RWPE2 (cell line): ENCODE data around the gene PTGES.
"Not testable (repeated sequence)": the region's sequence is repeated elsewhere in the genome, so short reads cannot be mapped to it uniquely, and the experiment has no call there.

Source experiments
- ATAC-seq: fragments of 200-7000 bp; cut with Tn5 transposase; 3 replicates; pipeline ENCODE4 v1.9.1; 2021; ENCODE audit warnings: low read depth
- DNase-seq: peaks from one replicate; pipeline ENCODE4 v3.0.0-alpha.2; 2020; ENCODE audit warnings: low spot score
- H3K27ac ChIP-seq: fragments of 450-650 bp; 2 replicates; pipeline ENCODE4 v1.5.1; 2017; ENCODE audit warnings: mild to moderate bottlenecking; ENCODE audit not compliant: poor library complexity, severe bottlenecking
- H3K27me3 ChIP-seq: fragments of 250-450 bp; sonication (Bioruptor Pico); 2 replicates; pipeline ENCODE4 v1.5.1; 2021; ENCODE audit warnings: mild to moderate bottlenecking, moderate library complexity; ENCODE audit not compliant: insufficient read depth, poor library complexity, severe bottlenecking
- H3K36me3 ChIP-seq: fragments of 250-450 bp; sonication (Bioruptor Pico); 2 replicates; pipeline ENCODE4 v1.5.1; 2020; ENCODE audit warnings: low read depth, mild to moderate bottlenecking, moderate library complexity
- H3K4me1 ChIP-seq: fragments of 250-450 bp; sonication (Bioruptor Pico); 2 replicates; pipeline ENCODE4 v1.5.1; 2021; ENCODE audit warnings: mild to moderate bottlenecking, moderate library complexity; ENCODE audit not compliant: insufficient read depth, poor library complexity, severe bottlenecking
- H3K4me3 ChIP-seq: fragments of 250-450 bp; sonication (Bioruptor Pico); 2 replicates; pipeline ENCODE4 v1.5.1; 2021; ENCODE audit warnings: mild to moderate bottlenecking, moderate library complexity; ENCODE audit not compliant: severe bottlenecking
- H3K9me3 ChIP-seq: fragments of 250-450 bp; sonication (Bioruptor Pico); 2 replicates; pipeline ENCODE4 v1.5.1; 2021; ENCODE audit warnings: mild to moderate bottlenecking, moderate library complexity; ENCODE audit not compliant: severe bottlenecking
- TF ChIP-seq, protein P1 (sequence below): fragments of 450-650 bp; IDR thresholded peaks from one replicate; pipeline ENCODE4 v1.5.1; 2017; ENCODE audit warnings: mild to moderate bottlenecking, moderate library complexity; ENCODE audit not compliant: poor library complexity, severe bottlenecking

The PTGES gene

DNA sequence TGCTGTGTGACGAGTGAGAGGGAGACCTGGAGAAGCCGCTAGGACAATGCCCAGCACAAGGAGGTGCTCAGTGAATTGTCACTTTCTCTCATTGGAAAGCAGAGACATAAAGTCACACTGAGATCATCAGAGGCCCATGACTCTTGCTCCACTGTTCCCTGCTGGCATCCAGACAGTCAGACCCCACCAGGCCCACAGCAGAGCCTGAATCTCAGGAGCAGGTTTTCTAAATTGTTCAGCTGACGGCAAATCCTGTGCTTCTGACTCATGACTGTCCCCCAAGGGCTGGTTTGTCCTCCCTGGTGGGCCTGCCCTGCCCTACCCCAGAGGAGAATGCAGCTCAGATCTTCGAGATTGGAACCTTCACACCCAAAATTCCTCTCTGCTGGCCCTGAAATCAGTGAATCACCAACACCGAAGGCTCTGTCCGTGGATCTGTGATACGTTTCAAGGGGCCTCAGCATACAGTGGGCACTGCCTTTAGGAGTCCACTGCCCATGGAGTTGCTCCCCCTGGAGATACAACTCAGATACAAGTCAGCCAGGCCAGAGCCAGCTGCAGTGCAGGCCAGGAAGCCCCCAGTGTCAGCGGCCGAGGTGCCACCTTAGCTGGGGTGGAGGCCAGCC lies 2.7 kb downstream of the PTGES start:
- peak overlapping the region; percentile 74 for H3K27ac ChIP-seq
- H3K36me3 ChIP-seq, result no peaks in the 10 kb centered on the region
- TF ChIP-seq, protein P1, sequence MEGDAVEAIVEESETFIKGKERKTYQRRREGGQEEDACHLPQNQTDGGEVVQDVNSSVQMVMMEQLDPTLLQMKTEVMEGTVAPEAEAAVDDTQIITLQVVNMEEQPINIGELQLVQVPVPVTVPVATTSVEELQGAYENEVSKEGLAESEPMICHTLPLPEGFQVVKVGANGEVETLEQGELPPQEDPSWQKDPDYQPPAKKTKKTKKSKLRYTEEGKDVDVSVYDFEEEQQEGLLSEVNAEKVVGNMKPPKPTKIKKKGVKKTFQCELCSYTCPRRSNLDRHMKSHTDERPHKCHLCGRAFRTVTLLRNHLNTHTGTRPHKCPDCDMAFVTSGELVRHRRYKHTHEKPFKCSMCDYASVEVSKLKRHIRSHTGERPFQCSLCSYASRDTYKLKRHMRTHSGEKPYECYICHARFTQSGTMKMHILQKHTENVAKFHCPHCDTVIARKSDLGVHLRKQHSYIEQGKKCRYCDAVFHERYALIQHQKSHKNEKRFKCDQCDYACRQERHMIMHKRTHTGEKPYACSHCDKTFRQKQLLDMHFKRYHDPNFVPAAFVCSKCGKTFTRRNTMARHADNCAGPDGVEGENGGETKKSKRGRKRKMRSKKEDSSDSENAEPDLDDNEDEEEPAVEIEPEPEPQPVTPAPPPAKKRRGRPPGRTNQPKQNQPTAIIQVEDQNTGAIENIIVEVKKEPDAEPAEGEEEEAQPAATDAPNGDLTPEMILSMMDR, result no peak
- peak; percentile 87 for DNase-seq
- no peaks in the 10 kb centered on the region for H3K9me3 ChIP-seq
- no peak overlapping the region for H3K4me3 ChIP-seq
- no peaks in the 10 kb centered on the region for H3K27me3 ChIP-seq
- ATAC-seq, result peak; percentile 54
- H3K4me1 ChIP-seq, result peaks cover 40% of the 10 kb centered on the region

DNA sequence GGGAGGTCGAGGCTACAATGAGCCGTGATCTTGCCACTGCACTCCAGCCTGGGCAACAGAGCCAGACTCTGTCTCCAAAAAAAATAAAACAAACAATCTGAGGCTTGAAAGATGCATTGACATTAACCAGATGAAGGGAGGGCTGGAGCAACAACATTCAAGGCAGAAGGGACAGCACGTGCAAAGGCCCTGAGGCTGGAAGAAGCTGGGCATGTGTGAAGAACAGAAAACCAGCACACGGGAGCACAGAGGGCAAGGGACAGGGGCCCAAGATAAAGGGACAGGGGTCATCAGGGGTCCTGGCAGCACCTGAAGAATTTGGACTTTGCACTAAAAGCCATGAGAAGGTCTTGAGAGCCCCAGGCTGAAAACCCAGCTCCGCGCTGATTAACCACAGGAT lies 3.3 kb downstream of the PTGES start:
- no peak overlapping the region for H3K4me3 ChIP-seq
- DNase-seq (no peak), ATAC-seq (no peak)
- no peaks in the 10 kb centered on the region; the same call in 1 of the 2 replicates for H3K36me3 ChIP-seq
- H3K27ac ChIP-seq, result peak overlapping the region; percentile 74
- no peaks in the 10 kb centered on the region for H3K27me3 ChIP-seq
- no peaks in the 10 kb centered on the region for H3K9me3 ChIP-seq
- TF ChIP-seq, protein P1, result no peak
- H3K4me1 ChIP-seq, result peaks cover 40% of the 10 kb centered on the region

DNA sequence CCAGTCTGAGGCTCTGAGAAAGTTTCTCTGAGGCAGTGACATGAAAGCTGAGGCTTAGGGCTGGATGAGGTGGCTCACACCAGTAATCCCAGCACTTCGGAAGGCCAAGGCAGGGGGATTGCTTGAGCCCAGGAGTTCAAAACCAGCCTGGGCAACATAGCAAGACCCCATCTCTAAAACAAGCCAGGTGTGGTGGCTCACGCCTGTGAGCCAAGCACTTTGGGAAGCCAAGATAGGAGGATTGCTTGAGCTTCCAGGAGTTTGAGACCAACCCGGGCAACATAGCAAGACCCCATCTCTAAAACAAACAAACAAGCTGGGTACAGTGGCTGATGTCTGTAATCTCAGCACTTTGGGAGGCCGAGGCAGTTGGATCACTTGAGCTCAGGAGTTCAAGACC lies 3.8 kb downstream of the PTGES start:
- DNase-seq, H3K36me3 ChIP-seq, ATAC-seq, H3K4me3 ChIP-seq, H3K9me3 ChIP-seq, H3K27me3 ChIP-seq: not testable (repeated sequence)
- H3K27ac ChIP-seq, result peak overlapping the region; percentile 74
- H3K4me1 ChIP-seq, result peaks cover 40% of the 10 kb centered on the region

DNA sequence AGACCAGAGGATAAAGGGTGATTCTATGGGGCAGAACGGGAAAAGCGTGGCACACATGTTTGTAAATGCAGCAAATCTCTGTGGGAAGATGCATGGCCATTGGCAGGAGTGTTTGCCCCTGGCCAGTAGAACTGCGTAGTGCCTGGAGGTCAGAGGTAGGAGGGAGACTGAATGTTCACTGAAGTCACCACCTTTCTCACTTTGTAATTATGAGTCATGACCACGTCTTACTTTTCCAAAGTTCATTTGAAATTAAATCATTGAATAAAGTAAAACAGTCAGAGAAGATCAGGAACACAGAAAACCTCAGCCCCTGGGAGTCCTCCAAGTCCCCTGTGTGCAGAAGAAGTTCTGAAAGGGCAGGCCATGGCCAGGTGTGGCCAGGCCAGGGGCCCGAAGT lies 4.6 kb downstream of the PTGES start:
- Histone ChIP-seq H3K4me3 (no peak overlapping the region), H3K36me3 (no peaks in the 10 kb centered on the region; the same call in 1 of the 2 replicates), H3K27ac (peak overlapping the region; percentile 74), H3K4me1 (peaks cover 40% of the 10 kb centered on the region), H3K9me3 (no peaks in the 10 kb centered on the region), H3K27me3 (no peaks in the 10 kb centered on the region)
- ATAC-seq (no peak), DNase-seq (no peak)
- TF ChIP-seq, protein P1, result no peak

DNA sequence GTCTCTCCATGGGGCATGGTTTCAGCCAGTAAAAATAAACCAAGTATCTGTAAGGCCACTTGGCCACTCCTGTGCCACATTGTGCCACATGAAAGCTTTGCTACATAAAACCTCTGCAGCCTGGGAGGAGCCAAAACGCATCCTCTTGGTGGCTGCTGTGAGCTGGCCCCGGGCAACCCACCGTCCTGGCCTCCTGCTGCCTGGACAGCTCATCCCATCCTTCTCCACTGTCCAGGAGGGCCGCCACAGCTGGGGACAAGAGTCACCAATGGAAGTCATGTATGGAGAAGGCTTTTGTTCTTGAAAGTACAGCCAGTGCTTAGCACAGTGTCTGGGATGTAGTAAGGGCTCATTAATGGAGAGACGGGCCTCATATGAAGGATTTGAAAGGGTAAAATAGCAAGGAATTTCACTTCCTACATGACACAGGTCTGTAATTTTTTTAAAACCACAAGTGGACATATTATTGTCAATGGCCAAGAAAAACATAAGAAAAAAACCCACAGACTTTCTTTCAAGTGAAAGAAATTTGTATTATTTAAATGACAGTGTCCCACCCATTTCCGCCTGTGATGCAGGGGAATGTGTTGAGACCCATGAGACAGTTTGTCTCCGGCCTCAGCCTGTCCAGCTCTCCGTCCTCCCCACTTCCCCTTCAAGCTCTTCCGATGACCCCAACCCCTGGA lies 6.6 kb downstream of the PTGES start:
- TF ChIP-seq, protein P1, result no peak

More for the DNA sequence above, 6.6 kb downstream of the PTGES start:
- H3K36me3 ChIP-seq, result no peaks in the 10 kb centered on the region; the same call in 1 of the 2 replicates
- no peak for DNase-seq
- no peaks in the 10 kb centered on the region for H3K27me3 ChIP-seq
- peaks cover 26% of the 10 kb centered on the region for H3K4me1 ChIP-seq
- no peak for ATAC-seq
- H3K4me3 ChIP-seq, result no peak overlapping the region
- no peak overlapping the region for H3K27ac ChIP-seq
- no peaks in the 10 kb centered on the region for H3K9me3 ChIP-seq
